GM12878 (cell line): ENCODE results near the gene EDN2.

ENCODE experiments used
- ATF2 ChIP-seq: IDR thresholded peaks from 2 replicates; pipeline ENCODE4 v1.6.1; 2012; ENCODE audit warnings: low read length, inconsistent platforms
- CHD1 ChIP-seq: IDR thresholded peaks from 2 replicates; pipeline ENCODE4 v1.6.1; 2012; ENCODE audit warnings: low read depth, low read length, improper control_type of control experiment
- JUNB ChIP-seq: IDR thresholded peaks from 2 replicates; pipeline ENCODE4 v1.6.1; 2016; ENCODE audit warnings: antibody characterized with exemption, mild to moderate bottlenecking
- POLR2A ChIP-seq: IDR thresholded peaks from 2 replicates; pipeline ENCODE4 v1.6.1; 2011; ENCODE audit warnings: low read depth, mild to moderate bottlenecking, low read length
- POLR2AphosphoS5 ChIP-seq: IDR thresholded peaks from 2 replicates; pipeline ENCODE4 v1.6.1; 2011; ENCODE audit warnings: mild to moderate bottlenecking, low read length, inconsistent platforms
- SP1 ChIP-seq: IDR thresholded peaks from one replicate; pipeline ENCODE4 v1.6.1; 2011; ENCODE audit warnings: low read depth, low read length
- SUZ12 ChIP-seq: fragments of 200-600 bp; sonication (generic); IDR thresholded peaks from one replicate; pipeline ENCODE4 v1.6.1; 2018; ENCODE audit warnings: antibody characterized with exemption, mild to moderate bottlenecking; ENCODE audit not compliant: unreplicated experiment
- ZNF217 ChIP-seq: fragments of 450-650 bp; IDR thresholded peaks from 2 replicates; pipeline ENCODE4 v1.6.1; 2017; ENCODE audit warnings: antibody characterized with exemption, mild to moderate bottlenecking

GRCh38 chr1:41480204-41481108 lies 4.0 kb downstream of the EDN2 start:
- TF ChIP-seq ATF2 (no peak), POLR2A (no peak), JUNB (no peak), SP1 (no peak), ZNF217 (no peak), SUZ12 (no peak), POLR2AphosphoS5 (no peak), CHD1 (no peak)
